GM20000 (cell line): ENCODE measurements around the gene RHOH.
"Not testable (repeated sequence)": the region's sequence is repeated elsewhere in the genome, so short reads cannot be mapped to it uniquely, and the experiment has no call there.

ENCODE experiments used
- DNase-seq: peaks from one replicate; pipeline ENCODE4 v3.0.0; 2012; ENCODE audit warnings: low spot score
- TF ChIP-seq, protein P1 (sequence below): IDR thresholded peaks from 2 replicates; pipeline ENCODE4 v1.5.1; 2012; ENCODE audit warnings: mild to moderate bottlenecking, control low read depth; ENCODE audit errors: extremely low read depth, missing control alignments

Gene RHOH

DNA sequence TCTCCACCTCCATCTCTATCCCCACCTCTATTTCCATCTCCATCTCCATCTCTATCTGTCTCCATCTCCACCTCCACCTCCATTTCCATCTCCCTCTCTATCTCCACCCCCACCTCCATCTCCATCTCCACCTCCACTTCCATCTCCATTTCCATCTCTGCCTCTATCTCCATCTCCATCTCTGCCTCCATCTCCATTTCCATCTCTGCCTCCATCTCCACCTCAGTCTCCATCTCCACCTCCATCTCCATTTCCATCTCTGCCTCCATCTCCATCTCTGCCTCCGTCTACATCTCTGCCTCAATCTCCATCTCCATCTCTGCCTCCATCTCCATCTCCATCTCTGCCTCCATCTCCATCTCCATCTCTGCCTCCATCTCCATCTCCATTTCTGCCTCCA lies 97.5 kb downstream of the RHOH start:
- DNase-seq: no peak
- TF ChIP-seq, protein P1, sequence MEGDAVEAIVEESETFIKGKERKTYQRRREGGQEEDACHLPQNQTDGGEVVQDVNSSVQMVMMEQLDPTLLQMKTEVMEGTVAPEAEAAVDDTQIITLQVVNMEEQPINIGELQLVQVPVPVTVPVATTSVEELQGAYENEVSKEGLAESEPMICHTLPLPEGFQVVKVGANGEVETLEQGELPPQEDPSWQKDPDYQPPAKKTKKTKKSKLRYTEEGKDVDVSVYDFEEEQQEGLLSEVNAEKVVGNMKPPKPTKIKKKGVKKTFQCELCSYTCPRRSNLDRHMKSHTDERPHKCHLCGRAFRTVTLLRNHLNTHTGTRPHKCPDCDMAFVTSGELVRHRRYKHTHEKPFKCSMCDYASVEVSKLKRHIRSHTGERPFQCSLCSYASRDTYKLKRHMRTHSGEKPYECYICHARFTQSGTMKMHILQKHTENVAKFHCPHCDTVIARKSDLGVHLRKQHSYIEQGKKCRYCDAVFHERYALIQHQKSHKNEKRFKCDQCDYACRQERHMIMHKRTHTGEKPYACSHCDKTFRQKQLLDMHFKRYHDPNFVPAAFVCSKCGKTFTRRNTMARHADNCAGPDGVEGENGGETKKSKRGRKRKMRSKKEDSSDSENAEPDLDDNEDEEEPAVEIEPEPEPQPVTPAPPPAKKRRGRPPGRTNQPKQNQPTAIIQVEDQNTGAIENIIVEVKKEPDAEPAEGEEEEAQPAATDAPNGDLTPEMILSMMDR: no peak

DNA sequence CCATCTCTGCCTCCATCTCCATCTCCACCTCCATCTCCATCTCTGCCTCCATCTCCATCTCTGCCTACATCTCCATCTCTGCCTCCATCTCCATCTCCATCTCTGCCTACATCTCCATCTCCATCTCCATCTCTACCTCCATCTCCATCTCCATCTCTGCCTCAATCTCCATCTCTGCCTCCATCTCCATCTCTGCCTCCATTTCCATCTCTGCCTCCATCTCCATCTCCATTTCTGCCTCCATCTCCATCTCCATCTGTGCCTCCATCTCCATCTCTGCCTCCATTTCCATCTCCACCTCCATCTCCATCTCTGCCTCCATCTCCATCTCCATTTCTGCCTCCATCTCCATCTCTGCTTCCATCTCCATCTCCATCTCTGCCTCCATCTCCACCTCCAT lies 98.2 kb downstream of the RHOH start:
- not testable (repeated sequence) for DNase-seq

DNA sequence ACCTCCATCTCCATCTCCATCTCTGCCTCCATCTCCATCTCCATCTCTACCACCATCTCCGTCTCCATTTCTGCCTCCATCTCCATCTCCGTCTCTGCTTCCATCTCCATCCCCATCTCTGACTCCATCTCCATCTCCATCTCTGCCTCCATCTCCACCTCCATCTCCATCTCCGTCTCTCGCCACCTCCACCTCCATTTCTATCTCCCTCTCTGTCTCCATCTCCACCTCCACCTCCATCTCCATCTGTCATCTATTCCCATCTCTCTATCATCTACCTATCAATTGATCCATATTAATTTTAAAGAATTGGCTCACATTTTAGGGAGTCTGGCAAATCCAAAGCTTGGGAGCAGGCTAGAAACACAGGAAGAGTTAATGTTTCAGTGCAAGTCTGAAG lies 98.7 kb downstream of the RHOH start:
- DNase-seq: no peak
- TF ChIP-seq, protein P1: no peak
